ENCODE data around the gene PDSS2. TPM values are rescaled to one million over a fixed set of nuclear protein-coding genes. Genes with fewer than 3 reads are reported as not detected.

Gene PDSS2
- polyA plus RNA-seq, 4 donors, result 6.5 to 14.8 (median 11.6) TPM

DNA sequence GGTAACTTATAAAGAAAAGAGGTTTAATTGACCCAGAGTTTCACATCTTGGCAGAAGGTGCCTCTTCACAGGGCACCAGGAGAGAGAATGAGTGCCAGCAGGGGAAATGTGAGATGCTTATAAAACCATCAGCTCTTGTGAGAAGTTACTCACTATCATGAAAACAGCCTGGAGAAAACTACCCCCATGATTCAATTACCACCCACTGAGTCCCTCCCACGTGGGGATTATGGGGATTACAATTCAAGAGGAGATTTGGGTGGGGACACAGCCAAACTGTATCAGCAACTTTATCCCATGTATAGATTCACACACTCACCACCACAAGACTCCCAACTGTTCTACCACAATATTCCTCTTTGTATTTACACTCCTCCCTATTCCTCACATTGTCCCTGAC, 10.6 kb downstream of the PDSS2 start:
- Histone ChIP-seq H3K4me3 (ENCODE audit: low read depth in 1 of 3, low read length in 3 of 3) (no peak overlapping the region), H3K9me3 (ENCODE audit: control insufficient read depth in 2 of 2, insufficient read depth in 1 of 2, low read depth in 1 of 2, low read length in 1 of 2) (peaks cover 1 to 31% of the 10 kb centered on the region in 2 donors), H3K27me3 (ENCODE audit: control insufficient read depth in 3 of 3, insufficient read depth in 3 of 3, low read length in 3 of 3) (no peaks in the 10 kb centered on the region), H3K36me3 (ENCODE audit: control insufficient read depth in 3 of 3, insufficient read depth in 2 of 3, low read depth in 1 of 3, low read length in 3 of 3) (peaks cover 0 to 7% (median 0%) of the 10 kb centered on the region in 3 donors), H3K27ac (ENCODE audit: low read depth in 1 of 3, low read length in 2 of 3) (no peak overlapping the region), H3K4me1 (ENCODE audit: control insufficient read depth in 3 of 3, insufficient read depth in 2 of 3, low read depth in 1 of 3, low read length in 2 of 3) (no peaks in the 10 kb centered on the region)
- FAIRE-seq, result no peak
- 67 to 87% (median 68%) methylated on average over 1 of the region's 1 CpG for WGBS, 3 donors
- no peak for DNase-seq

DNA sequence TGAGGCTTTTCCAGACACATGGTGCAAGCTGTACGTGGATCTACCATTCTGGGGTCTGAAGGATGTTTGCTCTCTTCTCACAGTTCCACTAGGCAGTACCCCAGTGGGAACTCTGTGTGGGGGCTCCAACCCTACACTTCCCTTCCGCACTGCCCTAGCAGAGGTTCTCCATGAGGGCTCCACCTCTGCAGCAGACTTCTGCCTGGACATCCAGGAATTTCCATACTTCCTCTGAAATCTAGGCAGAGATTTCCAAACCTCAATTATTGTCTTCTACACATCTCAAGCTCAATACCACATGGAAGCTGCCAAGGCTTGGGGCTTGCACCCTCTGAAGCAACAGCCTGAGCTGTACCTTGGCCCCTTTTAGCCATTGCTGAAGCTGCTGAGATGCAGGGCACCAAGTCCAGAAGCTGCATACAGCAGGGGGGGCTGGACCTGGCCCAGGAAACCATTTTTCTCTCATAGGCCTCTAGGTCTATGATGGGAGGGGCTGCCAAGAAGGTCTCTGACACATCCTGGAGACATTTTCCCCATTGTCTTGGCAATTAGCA, 11.6 kb downstream of the PDSS2 start:
- Histone ChIP-seq H3K36me3 (ENCODE audit: control insufficient read depth in 3 of 3, insufficient read depth in 2 of 3, low read depth in 1 of 3, low read length in 3 of 3) (peaks cover 0 to 4% (median 0%) of the 10 kb centered on the region in 3 donors), H3K9me3 (ENCODE audit: control insufficient read depth in 2 of 2, insufficient read depth in 1 of 2, low read depth in 1 of 2, low read length in 1 of 2) (peaks cover 1 to 31% of the 10 kb centered on the region in 2 donors), H3K27me3 (ENCODE audit: control insufficient read depth in 3 of 3, insufficient read depth in 3 of 3, low read length in 3 of 3) (no peaks in the 10 kb centered on the region), H3K27ac (ENCODE audit: low read depth in 1 of 3, low read length in 2 of 3) (no peak overlapping the region), H3K4me3 (ENCODE audit: low read depth in 1 of 3, low read length in 3 of 3) (no peak overlapping the region), H3K4me1 (ENCODE audit: control insufficient read depth in 3 of 3, insufficient read depth in 2 of 3, low read depth in 1 of 3, low read length in 2 of 3) (no peaks in the 10 kb centered on the region)
- 97 to 100% (median 100%) methylated on average over 2 of the region's 2 CpGs for WGBS, 3 donors
- DNase-seq (no peak), FAIRE-seq (no peak)

DNA sequence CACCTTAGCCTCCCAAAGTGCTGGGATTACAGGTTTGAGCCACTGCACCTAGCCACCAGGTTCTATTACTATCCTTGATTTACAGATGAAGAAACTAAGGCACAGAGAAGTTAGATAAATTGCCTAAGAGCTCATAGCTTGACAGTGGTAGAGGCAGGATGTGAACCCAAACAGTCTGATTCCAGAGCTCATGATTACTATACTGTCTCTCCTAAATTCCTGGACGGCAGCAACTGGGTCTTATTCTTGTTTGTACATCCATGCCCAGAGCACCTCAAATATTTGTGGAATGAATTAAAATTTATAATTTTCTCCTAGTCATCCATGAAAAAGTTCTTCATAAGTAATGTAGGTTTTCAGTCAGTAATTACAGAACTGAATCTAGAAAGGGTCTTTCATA, 15.1 kb downstream of the PDSS2 start:
- H3K4me1 ChIP-seq (ENCODE audit: control insufficient read depth in 3 of 3, insufficient read depth in 2 of 3, low read depth in 1 of 3, low read length in 2 of 3), result peaks cover 0 to 1% (median 0%) of the 10 kb centered on the region in 3 donors
- H3K27me3 ChIP-seq (ENCODE audit: control insufficient read depth in 3 of 3, insufficient read depth in 3 of 3, low read length in 3 of 3), result no peaks in the 10 kb centered on the region
- DNase-seq (no peak), FAIRE-seq (no peak)
- 92 to 98% (median 97%) methylated on average over 1 of the region's 1 CpG for WGBS, 3 donors
- peaks cover 0 to 2% (median 0%) of the 10 kb centered on the region in 3 donors for H3K36me3 ChIP-seq (ENCODE audit: control insufficient read depth in 3 of 3, insufficient read depth in 2 of 3, low read depth in 1 of 3, low read length in 3 of 3)
- no peak overlapping the region for H3K27ac ChIP-seq (ENCODE audit: low read depth in 1 of 3, low read length in 2 of 3)
- H3K9me3 ChIP-seq (ENCODE audit: control insufficient read depth in 2 of 2, insufficient read depth in 1 of 2, low read depth in 1 of 2, low read length in 1 of 2), result peaks cover 1 to 23% of the 10 kb centered on the region in 2 donors
- no peak overlapping the region for H3K4me3 ChIP-seq (ENCODE audit: low read depth in 1 of 3, low read length in 3 of 3)

DNA sequence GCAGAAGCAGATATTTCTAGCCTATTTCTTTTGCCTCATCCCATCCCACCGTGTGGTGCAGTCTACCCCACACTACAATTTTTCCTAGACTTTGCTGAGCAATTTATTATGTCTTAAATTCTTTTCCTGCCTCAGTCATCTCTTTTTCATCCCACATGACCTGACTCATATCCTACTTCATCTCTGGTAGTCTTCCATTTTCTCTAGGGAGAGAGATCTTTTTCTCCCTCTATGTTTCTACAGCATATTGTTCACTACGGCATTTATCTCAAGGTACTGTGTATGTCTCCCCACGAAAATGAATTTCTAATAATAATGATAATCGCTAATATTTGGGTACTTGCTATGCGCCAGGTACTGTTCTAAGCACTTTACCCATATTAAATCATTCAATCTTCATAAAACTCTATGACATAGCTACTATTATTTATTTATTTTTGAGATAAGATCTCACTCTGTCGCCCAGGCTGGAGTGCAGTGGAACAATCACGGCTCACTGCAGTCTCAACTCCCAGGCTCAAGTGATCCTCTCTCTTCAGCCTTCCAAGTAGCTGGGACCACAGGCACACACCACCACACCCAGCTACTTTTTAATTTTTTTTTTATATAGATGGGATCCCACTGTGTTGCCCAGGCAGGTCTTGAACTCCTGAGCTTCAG, 15.6 kb downstream of the PDSS2 start:
- Histone ChIP-seq H3K27me3 (ENCODE audit: control insufficient read depth in 3 of 3, insufficient read depth in 3 of 3, low read length in 3 of 3) (no peaks in the 10 kb centered on the region), H3K27ac (ENCODE audit: low read depth in 1 of 3, low read length in 2 of 3) (no peak overlapping the region), H3K36me3 (ENCODE audit: control insufficient read depth in 3 of 3, insufficient read depth in 2 of 3, low read depth in 1 of 3, low read length in 3 of 3) (peaks cover 0 to 2% (median 0%) of the 10 kb centered on the region in 3 donors), H3K4me3 (ENCODE audit: low read depth in 1 of 3, low read length in 3 of 3) (no peak overlapping the region), H3K4me1 (ENCODE audit: control insufficient read depth in 3 of 3, insufficient read depth in 2 of 3, low read depth in 1 of 3, low read length in 2 of 3) (peaks cover 0 to 7% (median 0%) of the 10 kb centered on the region in 3 donors), H3K9me3 (ENCODE audit: control insufficient read depth in 2 of 2, insufficient read depth in 1 of 2, low read depth in 1 of 2, low read length in 1 of 2) (peaks cover 1 to 21% of the 10 kb centered on the region in 2 donors)
- FAIRE-seq (no peak), DNase-seq (no peak)
- WGBS, 3 donors, result 92 to 97% (median 96%) methylated on average over 7 of the region's 7 CpGs

DNA sequence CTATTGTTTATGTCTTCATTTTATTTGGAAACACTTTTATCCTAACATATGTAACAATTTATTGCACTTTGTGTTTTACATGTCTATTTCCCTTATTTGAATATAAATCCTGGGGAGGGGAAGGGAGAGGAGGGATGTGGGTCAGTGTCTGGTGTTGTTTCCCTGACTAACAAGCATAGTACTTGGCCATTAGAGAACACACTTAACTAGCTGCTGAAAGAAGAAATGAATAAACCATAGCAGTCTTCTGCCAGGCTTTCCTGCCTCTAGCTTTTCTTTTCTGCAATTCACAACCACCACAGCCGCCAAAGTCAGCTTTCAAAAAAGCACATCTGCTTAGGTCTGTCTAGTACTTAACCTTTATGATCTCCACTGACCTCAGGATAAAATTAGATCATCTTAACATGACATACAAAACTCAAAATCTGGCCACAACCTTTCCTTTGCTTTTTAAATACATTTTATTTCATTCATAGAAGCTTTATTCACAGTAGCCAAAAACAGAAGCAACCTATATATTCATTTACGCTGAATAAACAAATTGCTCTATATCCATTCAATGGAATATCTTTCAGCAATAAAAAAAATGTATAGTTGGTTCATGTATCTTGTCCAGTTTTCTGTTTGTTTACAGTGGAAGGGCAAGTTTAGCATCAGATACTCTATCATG, 16.3 kb downstream of the PDSS2 start:
- Histone ChIP-seq H3K9me3 (ENCODE audit: control insufficient read depth in 2 of 2, insufficient read depth in 1 of 2, low read depth in 1 of 2, low read length in 1 of 2) (peaks cover 1 to 16% of the 10 kb centered on the region in 2 donors), H3K4me1 (ENCODE audit: control insufficient read depth in 3 of 3, insufficient read depth in 2 of 3, low read depth in 1 of 3, low read length in 2 of 3) (peaks cover 0 to 13% (median 0%) of the 10 kb centered on the region in 3 donors), H3K4me3 (ENCODE audit: low read depth in 1 of 3, low read length in 3 of 3) (no peak overlapping the region), H3K27ac (ENCODE audit: low read depth in 1 of 3, low read length in 2 of 3) (no peak overlapping the region), H3K36me3 (ENCODE audit: control insufficient read depth in 3 of 3, insufficient read depth in 2 of 3, low read depth in 1 of 3, low read length in 3 of 3) (peaks cover 0 to 2% (median 0%) of the 10 kb centered on the region in 3 donors), H3K27me3 (ENCODE audit: control insufficient read depth in 3 of 3, insufficient read depth in 3 of 3, low read length in 3 of 3) (no peaks in the 10 kb centered on the region)
- DNase-seq, result no peak
- WGBS, 3 donors, result 84 to 95% (median 86%) methylated on average over 2 of the region's 2 CpGs
- FAIRE-seq, result no peak

DNA sequence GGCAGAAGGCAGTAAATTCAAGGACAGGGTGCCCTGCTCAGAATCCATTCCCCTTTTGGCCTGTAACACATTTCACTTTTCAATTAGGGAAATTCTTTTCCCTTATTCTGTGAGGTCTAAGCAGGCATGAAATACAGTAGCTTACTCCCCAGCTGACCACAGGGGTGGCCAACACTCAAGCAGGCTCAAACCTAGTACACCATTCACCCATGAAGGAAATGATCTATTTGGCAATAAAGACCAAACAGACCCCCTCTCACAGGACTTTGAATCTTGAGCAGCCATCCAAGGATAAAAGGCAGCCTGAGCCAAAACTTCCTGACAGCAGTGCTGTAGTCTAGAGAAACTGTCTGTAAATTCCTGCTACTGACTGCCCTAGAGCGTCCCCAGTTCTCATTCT, 17.7 kb downstream of the PDSS2 start:
- 96 to 100% (median 100%) methylated on average over 1 of the region's 1 CpG for WGBS, 3 donors
- DNase-seq, result no peak
- no peak for FAIRE-seq

DNA sequence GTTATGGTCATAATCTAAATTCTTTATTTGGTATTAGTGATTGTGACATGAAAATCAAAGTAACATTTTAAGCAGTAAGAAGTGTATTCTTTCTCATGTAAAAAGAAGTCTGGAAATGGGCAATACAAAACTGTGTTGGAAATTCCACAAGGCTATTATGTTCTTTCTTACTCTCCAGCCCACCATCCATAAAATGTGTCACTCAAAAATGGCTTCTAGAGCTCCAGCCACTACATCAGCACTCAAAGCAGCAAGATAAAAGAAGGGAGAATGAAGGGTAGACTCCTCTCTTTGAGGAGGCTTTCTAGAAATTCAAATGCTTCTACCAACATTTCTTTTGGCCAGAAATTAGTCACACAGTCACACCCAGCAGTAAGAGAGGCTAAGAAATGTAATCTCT, 18.4 kb downstream of the PDSS2 start:
- Histone ChIP-seq H3K36me3 (ENCODE audit: control insufficient read depth in 3 of 3, insufficient read depth in 2 of 3, low read depth in 1 of 3, low read length in 3 of 3) (peaks cover 0 to 2% (median 0%) of the 10 kb centered on the region in 3 donors), H3K9me3 (ENCODE audit: control insufficient read depth in 2 of 2, insufficient read depth in 1 of 2, low read depth in 1 of 2, low read length in 1 of 2) (no peaks in the 10 kb centered on the region), H3K4me1 (ENCODE audit: control insufficient read depth in 3 of 3, insufficient read depth in 2 of 3, low read depth in 1 of 3, low read length in 2 of 3) (peaks cover 0 to 20% (median 0%) of the 10 kb centered on the region in 3 donors), H3K4me3 (ENCODE audit: low read depth in 1 of 3, low read length in 3 of 3) (no peak overlapping the region), H3K27me3 (ENCODE audit: control insufficient read depth in 3 of 3, insufficient read depth in 3 of 3, low read length in 3 of 3) (no peaks in the 10 kb centered on the region), H3K27ac (ENCODE audit: low read depth in 1 of 3, low read length in 2 of 3) (no peak overlapping the region)
- DNase-seq (no peak), FAIRE-seq (no peak)

More for the DNA sequence above, 17.7 kb downstream of the PDSS2 start:
- Histone ChIP-seq H3K4me3 (ENCODE audit: low read depth in 1 of 3, low read length in 3 of 3) (no peak overlapping the region), H3K9me3 (ENCODE audit: control insufficient read depth in 2 of 2, insufficient read depth in 1 of 2, low read depth in 1 of 2, low read length in 1 of 2) (peaks cover 0 to 2% of the 10 kb centered on the region in 2 donors), H3K36me3 (ENCODE audit: control insufficient read depth in 3 of 3, insufficient read depth in 2 of 3, low read depth in 1 of 3, low read length in 3 of 3) (peaks cover 0 to 2% (median 0%) of the 10 kb centered on the region in 3 donors), H3K27me3 (ENCODE audit: control insufficient read depth in 3 of 3, insufficient read depth in 3 of 3, low read length in 3 of 3) (no peaks in the 10 kb centered on the region), H3K4me1 (ENCODE audit: control insufficient read depth in 3 of 3, insufficient read depth in 2 of 3, low read depth in 1 of 3, low read length in 2 of 3) (peaks cover 0 to 20% (median 0%) of the 10 kb centered on the region in 3 donors), H3K27ac (ENCODE audit: low read depth in 1 of 3, low read length in 2 of 3) (no peak overlapping the region)

DNA sequence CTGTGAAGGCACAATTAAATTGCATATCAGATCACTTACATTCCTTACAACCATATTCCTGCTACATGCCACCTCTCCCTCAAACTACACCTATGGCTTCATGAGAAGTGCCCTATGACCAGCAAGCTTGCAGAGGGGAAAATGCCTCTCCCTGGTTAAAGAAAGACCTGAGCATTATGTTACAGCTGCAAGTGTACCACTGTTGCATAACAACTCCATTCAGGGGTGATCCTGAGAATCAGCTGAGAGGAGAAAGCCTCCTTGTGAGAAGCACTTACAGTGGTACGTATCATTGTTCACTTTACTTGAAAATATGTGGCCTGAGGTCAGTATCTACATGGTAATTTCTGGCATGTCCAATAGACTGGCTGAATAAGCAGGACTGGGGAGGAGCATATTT, 20.0 kb downstream of the PDSS2 start:
- no peak overlapping the region for H3K4me3 ChIP-seq (ENCODE audit: low read depth in 1 of 3, low read length in 3 of 3)
- no peaks in the 10 kb centered on the region for H3K27me3 ChIP-seq (ENCODE audit: control insufficient read depth in 3 of 3, insufficient read depth in 3 of 3, low read length in 3 of 3)
- H3K9me3 ChIP-seq (ENCODE audit: control insufficient read depth in 2 of 2, insufficient read depth in 1 of 2, low read depth in 1 of 2, low read length in 1 of 2), result no peaks in the 10 kb centered on the region
- peaks cover 0 to 20% (median 0%) of the 10 kb centered on the region in 3 donors for H3K4me1 ChIP-seq (ENCODE audit: control insufficient read depth in 3 of 3, insufficient read depth in 2 of 3, low read depth in 1 of 3, low read length in 2 of 3)
- H3K36me3 ChIP-seq (ENCODE audit: control insufficient read depth in 3 of 3, insufficient read depth in 2 of 3, low read depth in 1 of 3, low read length in 3 of 3), result peaks cover 0 to 2% (median 0%) of the 10 kb centered on the region in 3 donors
- H3K27ac ChIP-seq (ENCODE audit: low read depth in 1 of 3, low read length in 2 of 3), result no peak overlapping the region
- FAIRE-seq, result no peak
- WGBS, 3 donors, result 6 to 47% (median 7%) methylated on average over 1 of the region's 1 CpG
- peak in 1 of 2 donors; percentile 35 for DNase-seq

All from small intestine (tissue), 7 donors.